ENCODE results near the gene TAOK1. TPM values are rescaled to one million over a fixed set of nuclear protein-coding genes. Genes with fewer than 3 reads are reported as not detected.
A peak's percentile ranks its signal among the peaks of the same experiment; 100 is the strongest.

TAOK1 gene
- total and polyA plus RNA-seq, 10 of the 15 experiments (the other 5 are each of a cell fraction or from before 2014, with no cell fraction given) = 2.0 to 27.1 (median 11.8) TPM

DNA sequence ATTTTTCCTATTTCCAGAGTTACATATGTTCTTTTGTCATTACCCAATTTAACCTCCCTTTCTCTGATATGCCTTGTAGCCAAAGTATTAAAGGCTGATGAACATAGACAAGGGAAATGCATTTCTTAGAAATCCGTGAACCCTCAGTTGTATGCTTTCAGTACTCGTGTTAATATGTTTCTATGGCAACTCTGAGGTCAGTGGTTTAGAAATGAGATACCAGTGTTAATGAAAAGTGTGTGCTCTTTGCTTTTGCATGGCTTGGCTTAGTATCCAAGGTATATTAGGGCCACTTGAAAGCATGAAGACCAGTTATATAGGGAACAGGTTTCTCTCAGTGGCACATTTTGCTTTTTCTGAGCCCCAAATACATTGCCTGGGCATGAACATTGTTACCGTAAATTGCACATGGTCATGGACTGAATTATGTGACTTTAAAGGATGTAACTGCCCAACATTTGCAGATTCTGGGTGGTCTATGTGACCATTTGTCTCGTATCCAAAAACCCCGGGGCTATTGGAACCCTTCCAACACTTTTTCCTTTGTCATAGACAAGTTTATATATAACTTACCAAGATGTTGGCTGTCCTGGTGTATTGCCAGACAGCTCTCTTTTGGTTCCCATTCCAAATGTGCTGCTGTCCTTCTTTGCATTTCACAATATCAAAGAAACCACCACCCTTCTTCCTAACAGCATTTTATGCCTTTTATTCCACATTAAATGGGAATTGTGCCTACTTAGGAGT is 159.2 kb downstream of the TAOK1 start (continued):
- TF ChIP-seq EP300 (IDR thresholded peaks at IDR 0.05; ENCODE audit: borderline replicate concordance in 1 of 2, control insufficient read depth in 1 of 2, low read depth in 2 of 2, low read length in 2 of 2) (no peak), EGR1 (IDR thresholded peaks at IDR 0.05; ENCODE audit: borderline replicate concordance in 1 of 2, low read depth in 2 of 2, low read length in 2 of 2) (no peak), ZBED1 (IDR thresholded peaks at IDR 0.05; ENCODE audit: borderline replicate concordance) (0 out of 2 replicates have a peak, but pooled peaks have one; percentile 29), HSF1 (IDR thresholded peaks at IDR 0.05; ENCODE audit: low read depth, low read length) (no peak), SMARCA5 (IDR thresholded peaks at IDR 0.05) (no peak), MTA2 (IDR thresholded peaks at IDR 0.05; ENCODE audit: low read depth) (no peak), NFYB (IDR thresholded peaks at IDR 0.05; ENCODE audit: insufficient read depth, low read depth, low read length) (no peak), FOXM1 (IDR thresholded peaks at IDR 0.05; ENCODE audit: low read depth, low read length) (no peak), IRF4 (IDR thresholded peaks at IDR 0.05; ENCODE audit: low read depth, low read length) (peak; percentile 47; the same call in 1 of the 2 replicates), ZZZ3 (IDR thresholded peaks at IDR 0.05; ENCODE audit: control insufficient read depth, insufficient read length, low read depth) (no peak), CBX3 (IDR thresholded peaks at IDR 0.05; ENCODE audit: borderline replicate concordance, low read depth) (no peak), LARP7 (IDR thresholded peaks at IDR 0.05) (no peak), RAD21 (IDR thresholded peaks at IDR 0.05; ENCODE audit: insufficient read depth, low read depth, low read length) (no peak), ETV6 (conservative IDR thresholded peaks at IDR 0.05 in 1 of 2, IDR thresholded peaks at IDR 0.05 in 1 of 2; ENCODE audit: borderline replicate concordance in 1 of 2, low read depth in 1 of 2) (no peak), ATF3 (IDR thresholded peaks at IDR 0.05; ENCODE audit: borderline replicate concordance, extremely low read depth, low read depth, low read length) (no peak), ZNF622 (IDR thresholded peaks at IDR 0.05) (no peak)
- TF ChIP-seq, protein P1, sequence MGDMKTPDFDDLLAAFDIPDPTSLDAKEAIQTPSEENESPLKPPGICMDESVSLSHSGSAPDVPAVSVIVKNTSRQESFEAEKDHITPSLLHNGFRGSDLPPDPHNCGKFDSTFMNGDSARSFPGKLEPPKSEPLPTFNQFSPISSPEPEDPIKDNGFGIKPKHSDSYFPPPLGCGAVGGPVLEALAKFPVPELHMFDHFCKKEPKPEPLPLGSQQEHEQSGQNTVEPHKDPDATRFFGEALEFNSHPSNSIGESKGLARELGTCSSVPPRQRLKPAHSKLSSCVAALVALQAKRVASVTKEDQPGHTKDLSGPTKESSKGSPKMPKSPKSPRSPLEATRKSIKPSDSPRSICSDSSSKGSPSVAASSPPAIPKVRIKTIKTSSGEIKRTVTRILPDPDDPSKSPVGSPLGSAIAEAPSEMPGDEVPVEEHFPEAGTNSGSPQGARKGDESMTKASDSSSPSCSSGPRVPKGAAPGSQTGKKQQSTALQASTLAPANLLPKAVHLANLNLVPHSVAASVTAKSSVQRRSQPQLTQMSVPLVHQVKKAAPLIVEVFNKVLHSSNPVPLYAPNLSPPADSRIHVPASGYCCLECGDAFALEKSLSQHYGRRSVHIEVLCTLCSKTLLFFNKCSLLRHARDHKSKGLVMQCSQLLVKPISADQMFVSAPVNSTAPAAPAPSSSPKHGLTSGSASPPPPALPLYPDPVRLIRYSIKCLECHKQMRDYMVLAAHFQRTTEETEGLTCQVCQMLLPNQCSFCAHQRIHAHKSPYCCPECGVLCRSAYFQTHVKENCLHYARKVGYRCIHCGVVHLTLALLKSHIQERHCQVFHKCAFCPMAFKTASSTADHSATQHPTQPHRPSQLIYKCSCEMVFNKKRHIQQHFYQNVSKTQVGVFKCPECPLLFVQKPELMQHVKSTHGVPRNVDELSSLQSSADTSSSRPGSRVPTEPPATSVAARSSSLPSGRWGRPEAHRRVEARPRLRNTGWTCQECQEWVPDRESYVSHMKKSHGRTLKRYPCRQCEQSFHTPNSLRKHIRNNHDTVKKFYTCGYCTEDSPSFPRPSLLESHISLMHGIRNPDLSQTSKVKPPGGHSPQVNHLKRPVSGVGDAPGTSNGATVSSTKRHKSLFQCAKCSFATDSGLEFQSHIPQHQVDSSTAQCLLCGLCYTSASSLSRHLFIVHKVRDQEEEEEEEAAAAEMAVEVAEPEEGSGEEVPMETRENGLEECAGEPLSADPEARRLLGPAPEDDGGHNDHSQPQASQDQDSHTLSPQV (IDR thresholded peaks at IDR 0.05) = no peak
- TF ChIP-seq, protein P2, sequence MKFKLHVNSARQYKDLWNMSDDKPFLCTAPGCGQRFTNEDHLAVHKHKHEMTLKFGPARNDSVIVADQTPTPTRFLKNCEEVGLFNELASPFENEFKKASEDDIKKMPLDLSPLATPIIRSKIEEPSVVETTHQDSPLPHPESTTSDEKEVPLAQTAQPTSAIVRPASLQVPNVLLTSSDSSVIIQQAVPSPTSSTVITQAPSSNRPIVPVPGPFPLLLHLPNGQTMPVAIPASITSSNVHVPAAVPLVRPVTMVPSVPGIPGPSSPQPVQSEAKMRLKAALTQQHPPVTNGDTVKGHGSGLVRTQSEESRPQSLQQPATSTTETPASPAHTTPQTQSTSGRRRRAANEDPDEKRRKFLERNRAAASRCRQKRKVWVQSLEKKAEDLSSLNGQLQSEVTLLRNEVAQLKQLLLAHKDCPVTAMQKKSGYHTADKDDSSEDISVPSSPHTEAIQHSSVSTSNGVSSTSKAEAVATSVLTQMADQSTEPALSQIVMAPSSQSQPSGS (IDR thresholded peaks at IDR 0.05; ENCODE audit: low read length) = no peak

Measured in GM12878 (cell line).